HG03066 (cell line): ENCODE data around the gene HM13.
"Not testable (repeated sequence)": the region's sequence is repeated elsewhere in the genome, so short reads cannot be mapped to it uniquely, and the experiment has no call there.

Source experiments
- ATAC-seq: cut with Tn5 transposase; IDR thresholded peaks from one replicate; pipeline ENCODE4 v1.9.1; 2021; ENCODE audit warnings: low read depth; ENCODE audit not compliant: unreplicated experiment

Gene HM13

GRCh38 chr20:31539636-31540035 is 25.4 kb downstream of the HM13 start:
- ATAC-seq = not testable (repeated sequence)

GRCh38 chr20:31540406-31540805 is 26.2 kb downstream of the HM13 start:
- no peak for ATAC-seq

GRCh38 chr20:31542201-31542842 is 28.1 kb downstream of the HM13 start:
- ATAC-seq = no peak

GRCh38 chr20:31542963-31543362 is 28.7 kb downstream of the HM13 start:
- ATAC-seq = no peak

- ATAC-seq = no peak
Observed at GRCh38 chr20:31543966-31544598, 29.8 kb downstream of the HM13 start.

- ATAC-seq = no peak
Observed at GRCh38 chr20:31544600-31544999, 30.4 kb downstream of the HM13 start.

- ATAC-seq = not testable (repeated sequence)
Observed at GRCh38 chr20:31545621-31546040, 31.4 kb downstream of the HM13 start.

GRCh38 chr20:31547017-31547675 is 32.9 kb downstream of the HM13 start:
- peak; percentile 69 for ATAC-seq

- ATAC-seq = no peak
Observed at GRCh38 chr20:31547720-31548298, 33.6 kb downstream of the HM13 start.

GRCh38 chr20:31548820-31549512 is 34.7 kb downstream of the HM13 start:
- no peak for ATAC-seq

- ATAC-seq = no peak
Observed at GRCh38 chr20:31549513-31549880, 35.3 kb downstream of the HM13 start.

GRCh38 chr20:31550099-31550498 is 35.9 kb downstream of the HM13 start:
- ATAC-seq = no peak

- no peak for ATAC-seq
Observed at GRCh38 chr20:31551163-31552081, 37.2 kb downstream of the HM13 start.

GRCh38 chr20:31555203-31555775 is 41.0 kb downstream of the HM13 start:
- ATAC-seq = no peak

GRCh38 chr20:31559704-31560093 is 45.5 kb downstream of the HM13 start:
- no peak for ATAC-seq

- no peak for ATAC-seq
Observed at GRCh38 chr20:31560094-31560745, 46.0 kb downstream of the HM13 start.

- ATAC-seq = no peak
Observed at GRCh38 chr20:31560746-31561598, 46.7 kb downstream of the HM13 start.

GRCh38 chr20:31562241-31562640 is 48.0 kb downstream of the HM13 start:
- no peak for ATAC-seq
